GM19452 (cell line): Measurements from ENCODE around the gene ETFBKMT.
"Not testable (repeated sequence)": the region's sequence is repeated elsewhere in the genome, so short reads cannot be mapped to it uniquely, and the experiment has no call there.

Experiments
- ATAC-seq: cut with Tn5 transposase; IDR thresholded peaks from one replicate; pipeline ENCODE4 v1.9.1; 2021; ENCODE audit not compliant: unreplicated experiment

Gene ETFBKMT

DNA sequence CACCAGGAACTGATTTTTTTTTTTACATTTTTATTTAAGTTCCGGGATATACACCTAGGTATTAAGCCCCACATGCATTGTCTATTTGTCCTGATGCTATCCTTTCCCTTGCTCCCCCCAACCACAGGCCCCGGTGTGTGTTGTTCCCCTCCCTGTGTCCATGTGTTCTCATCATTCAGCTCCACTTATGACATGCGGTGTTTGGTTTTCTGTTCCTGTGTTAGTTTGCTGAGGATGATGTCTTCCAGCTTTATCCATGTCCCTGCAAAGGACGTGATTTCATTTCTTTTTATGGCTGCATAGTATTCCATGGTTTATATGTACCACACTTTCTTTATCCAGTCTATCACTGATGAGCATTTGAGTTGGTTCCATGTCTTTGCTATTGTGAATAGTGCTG lies 57.5 kb downstream of the ETFBKMT start:
- ATAC-seq: not testable (repeated sequence)

GRCh38 chr12:31718542-31719198 lies 59.2 kb downstream of the ETFBKMT start:
- ATAC-seq: not testable (repeated sequence)

DNA sequence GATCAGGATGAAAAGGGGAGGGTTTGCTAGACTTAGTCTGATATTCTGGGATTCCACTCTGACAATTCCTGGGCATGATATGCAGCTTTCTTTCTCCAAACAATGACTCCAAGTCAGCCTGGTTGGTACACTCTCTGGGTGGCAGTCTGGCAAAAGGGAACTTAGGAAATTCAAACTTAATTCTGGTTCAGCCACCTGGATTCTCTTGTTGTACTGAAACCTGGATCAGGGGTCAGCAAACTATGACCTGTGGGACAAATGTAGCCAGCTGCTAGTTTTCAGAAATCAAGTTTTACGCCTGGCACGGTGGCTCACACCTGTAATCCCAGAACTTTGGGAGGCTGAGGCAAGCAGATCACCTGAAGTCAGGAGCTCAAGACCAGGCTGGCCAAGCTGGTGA lies 63.1 kb downstream of the ETFBKMT start:
- ATAC-seq: no peak
